Motor neuron (in vitro differentiated cells): Measurements from ENCODE around the gene NRIP2. TPM values are rescaled to one million over a fixed set of nuclear protein-coding genes. Genes with fewer than 3 reads are reported as not detected.
A peak's percentile ranks its signal among the peaks of the same experiment; 100 is the strongest.

Experiments used
- ATAC-seq, 8 experiments: fragments of 200-7000 bp; cut with Tn5 transposase; replicated peaks in 6 of 8; 2 replicates each; pipeline ENCODE4 v1.8.0; 2021; ENCODE audit warnings: mild to moderate bottlenecking in 8 of 8, moderate library complexity in 8 of 8
- H3K27ac ChIP-seq, 2 donors: fragments of 250-450 bp; sonication (Bioruptor Pico); 2 replicates each; pipeline ENCODE4 v1.9.0; 2021; ENCODE audit warnings: antibody characterized with exemption in 2 of 2, mild to moderate bottlenecking in 2 of 2, moderate library complexity in 1 of 2
- H3K4me1 ChIP-seq, 2 donors: fragments of 250-450 bp; sonication (Bioruptor Pico); replicated peaks in 1 of 2; 2 replicates each; pipeline ENCODE4 v1.6.1; 2021; ENCODE audit warnings: antibody characterized with exemption in 2 of 2, mild to moderate bottlenecking in 2 of 2, moderate library complexity in 1 of 2
- H3K4me3 ChIP-seq, 5 donors: fragments of 250-450 bp; sonication (Bioruptor Pico); 2 replicates each; pipeline ENCODE4 v1.9.0; 2021; ENCODE audit warnings: antibody characterized with exemption in 5 of 5, mild to moderate bottlenecking in 5 of 5, moderate library complexity in 4 of 5
- WGBS, 10 experiments: fragments of 450-650 bp; shearing (Covaris generic); methylation state at CpG; one replicate each; pipeline ENCODE4 v1.0.0; 2022; 5-methylcytosine and 5-hydroxymethylcytosine counted together
- in situ Hi-C, 9 experiments: fragments of 400-800 bp; cut with MboI; loops; one replicate each; pipeline ENCODE4 v1.15.0; 2021; ENCODE audit warnings: low sequenced_read_pairs in 9 of 9, low pct_unique_long_range_greater_than_20kb in 2 of 9; ENCODE audit not compliant: unreplicated experiment in 9 of 9
- total RNA-seq, 8 experiments: library from RNA; unstranded; fragments of 300-600 nt; gene quantifications; 2 replicates each; pipeline versions ENCODE4 v1.2.3 to v1.2.4, GENCODE V29; 2022

NRIP2 gene
- total RNA-seq, 8 experiments from 2014 or later = 1.00 to 4.1 (median 1.7) TPM

- Histone ChIP-seq H3K4me3 (no peak overlapping the region), H3K27ac (no peak overlapping the region), H3K4me1 (no peaks in the 10 kb centered on the region)
- in situ Hi-C loops = loop anchor here in 4 of 9 experiments (25.0 kb wide), 1 partner anchor 178 kb away; no protein-coding TSS in a partner anchor
- WGBS, 10 experiments = 60 to 90% (median 87%) methylated on average over 1 to 3 of the region's 12 CpGs; no CpG with 5 or more reads in 7 of the 10 experiments
- no peak for ATAC-seq
These were observed 24.1 kb upstream of the NRIP2 start for GRCh38 chr12:2858944-2859421.

DNA sequence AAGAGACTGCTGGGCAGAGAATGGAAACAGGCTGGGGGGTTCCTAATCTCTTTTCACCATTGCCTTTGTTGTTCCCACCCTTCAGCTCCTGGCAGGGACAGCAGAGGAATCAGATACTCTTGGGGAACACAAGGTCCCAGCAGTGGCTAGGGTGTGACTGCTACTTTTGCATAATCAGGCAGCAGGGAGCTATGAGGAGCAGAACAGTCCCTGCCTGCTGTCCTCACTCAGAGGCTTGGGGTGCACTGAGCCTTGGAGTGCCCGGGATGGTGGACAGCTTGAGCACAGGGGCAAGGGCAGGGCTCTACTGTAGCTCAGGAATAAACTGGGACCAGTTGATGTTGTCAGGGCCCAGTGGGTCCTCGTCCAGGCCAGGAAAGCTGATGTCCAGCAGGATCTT is 23.5 kb upstream of the NRIP2 start:
- WGBS, 10 experiments = 17 to 100% (median 100%) methylated on average over 1 of the region's 2 CpGs; no CpG with 5 or more reads in 7 of the 10 experiments
- H3K27ac ChIP-seq = no peak overlapping the region
- in situ Hi-C loops = loop anchor here in 4 of 9 experiments (25.0 kb wide), 1 partner anchor 179 kb away; no protein-coding TSS in a partner anchor
- H3K4me3 ChIP-seq = no peak overlapping the region
- peak in 2 of 8 experiments; percentile 82 to 88 for ATAC-seq
- no peaks in the 10 kb centered on the region for H3K4me1 ChIP-seq

DNA sequence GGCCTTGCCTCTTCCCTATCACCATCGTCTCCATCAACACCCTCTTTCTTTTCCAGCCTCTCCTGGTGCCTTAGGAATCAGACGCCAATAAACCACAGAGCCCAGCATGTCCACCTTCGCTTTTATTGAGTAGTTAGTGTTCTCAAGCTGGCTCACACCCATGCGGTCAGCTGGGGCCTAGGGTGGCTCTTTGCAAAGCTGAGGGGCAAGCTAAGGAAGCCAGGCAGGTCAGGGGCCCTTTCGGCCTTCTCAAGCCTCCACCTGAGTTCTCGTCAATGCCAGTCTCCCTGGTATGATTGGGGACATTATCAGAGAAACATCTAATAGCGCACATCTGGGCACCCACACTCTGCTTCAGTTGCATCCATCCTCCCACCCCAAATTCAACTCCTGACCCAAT is 22.7 kb upstream of the NRIP2 start:
- no peak for ATAC-seq
- in situ Hi-C loops = loop anchor here in 4 of 9 experiments (25.0 kb wide), 1 partner anchor 180 kb away; no protein-coding TSS in a partner anchor
- 68 to 100% (median 92%) methylated on average over 1 to 7 of the region's 7 CpGs; no CpG with 5 or more reads in 5 of the 10 experiments for WGBS, 10 experiments
- H3K4me3 ChIP-seq = no peak overlapping the region
- no peak overlapping the region for H3K27ac ChIP-seq
- no peaks in the 10 kb centered on the region for H3K4me1 ChIP-seq

DNA sequence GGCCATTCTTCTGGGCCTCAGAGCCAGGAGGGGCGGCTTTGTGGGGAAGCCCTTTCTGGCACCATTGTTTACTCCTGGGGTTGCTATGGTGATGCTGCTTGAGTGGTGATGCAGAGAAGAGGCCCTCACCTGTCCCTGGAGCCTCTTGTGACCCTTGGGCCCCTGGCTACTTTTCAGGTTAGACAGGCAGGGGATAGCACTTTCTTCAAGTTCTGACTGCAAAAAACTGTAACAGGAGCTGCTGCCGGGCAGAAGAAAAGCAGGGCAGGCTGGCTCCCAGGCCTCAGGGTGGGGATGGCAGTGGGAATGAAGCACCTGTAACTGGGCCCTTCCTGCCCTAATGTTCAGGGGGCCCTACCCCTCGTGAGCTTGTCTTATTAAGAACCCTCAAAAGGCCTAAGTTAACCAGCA is 22.2 kb upstream of the NRIP2 start, which contains the start of gene TEX52:
TEX52 (minus strand) TSS at position 19 of the 411 bp plus-strand sequence; CDS start at position 6, 13 bp downstream.
- in situ Hi-C loops = loop anchor here in 4 of 9 experiments (25.0 kb wide), 1 partner anchor 180 kb away; no protein-coding TSS in a partner anchor
- H3K4me1 ChIP-seq = no peaks in the 10 kb centered on the region
- 49 to 100% (median 75%) methylated on average over 1 to 3 of the region's 3 CpGs; no CpG with 5 or more reads in 3 of the 10 experiments for WGBS, 10 experiments
- no peak within 1 kb of the TSS for H3K27ac ChIP-seq
- no peak within 1 kb of the TSS for H3K4me3 ChIP-seq
- ATAC-seq = peak in 1 of 8 experiments; percentile 57

- ATAC-seq = no peak
- in situ Hi-C loops = loop anchor here in 4 of 9 experiments (25.0 kb wide), 1 partner anchor 181 kb away; no protein-coding TSS in a partner anchor
- Histone ChIP-seq H3K27ac (no peak overlapping the region), H3K4me1 (no peaks in the 10 kb centered on the region), H3K4me3 (no peak overlapping the region)
- WGBS, 10 experiments = 33 to 100% (median 83%) methylated on average over 1 to 2 of the region's 3 CpGs; no CpG with 5 or more reads in 3 of the 10 experiments
These were observed 21.2 kb upstream of the NRIP2 start for GRCh38 chr12:2856051-2856450.

DNA sequence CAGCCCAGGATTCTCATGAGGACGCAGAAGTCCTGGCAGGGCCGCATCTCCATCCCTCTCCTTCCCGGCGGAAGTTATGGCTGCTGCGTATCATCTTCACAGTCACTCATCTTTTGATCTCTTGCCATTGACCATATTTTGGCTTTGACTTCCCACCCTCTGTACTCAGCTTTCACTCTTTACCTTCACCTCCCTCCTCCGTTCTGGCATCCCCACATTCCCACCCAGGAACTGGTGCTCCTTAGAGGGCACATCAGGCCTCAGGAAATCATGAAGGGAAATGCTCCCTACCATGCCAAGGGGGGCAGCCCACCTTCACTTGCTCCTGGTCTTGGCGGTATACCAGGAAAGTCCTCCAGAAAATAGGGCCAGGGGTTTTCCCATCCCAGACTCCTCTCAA is 20.7 kb upstream of the NRIP2 start:
- 86 to 100% (median 100%) methylated on average over 1 of the region's 7 CpGs; no CpG with 5 or more reads in 6 of the 10 experiments for WGBS, 10 experiments
- in situ Hi-C loops = loop anchor here in 4 of 9 experiments (25.0 kb wide), 1 partner anchor 182 kb away; no protein-coding TSS in a partner anchor
- H3K4me3 ChIP-seq = no peak overlapping the region
- no peaks in the 10 kb centered on the region for H3K4me1 ChIP-seq
- H3K27ac ChIP-seq = no peak overlapping the region
- ATAC-seq = no peak

DNA sequence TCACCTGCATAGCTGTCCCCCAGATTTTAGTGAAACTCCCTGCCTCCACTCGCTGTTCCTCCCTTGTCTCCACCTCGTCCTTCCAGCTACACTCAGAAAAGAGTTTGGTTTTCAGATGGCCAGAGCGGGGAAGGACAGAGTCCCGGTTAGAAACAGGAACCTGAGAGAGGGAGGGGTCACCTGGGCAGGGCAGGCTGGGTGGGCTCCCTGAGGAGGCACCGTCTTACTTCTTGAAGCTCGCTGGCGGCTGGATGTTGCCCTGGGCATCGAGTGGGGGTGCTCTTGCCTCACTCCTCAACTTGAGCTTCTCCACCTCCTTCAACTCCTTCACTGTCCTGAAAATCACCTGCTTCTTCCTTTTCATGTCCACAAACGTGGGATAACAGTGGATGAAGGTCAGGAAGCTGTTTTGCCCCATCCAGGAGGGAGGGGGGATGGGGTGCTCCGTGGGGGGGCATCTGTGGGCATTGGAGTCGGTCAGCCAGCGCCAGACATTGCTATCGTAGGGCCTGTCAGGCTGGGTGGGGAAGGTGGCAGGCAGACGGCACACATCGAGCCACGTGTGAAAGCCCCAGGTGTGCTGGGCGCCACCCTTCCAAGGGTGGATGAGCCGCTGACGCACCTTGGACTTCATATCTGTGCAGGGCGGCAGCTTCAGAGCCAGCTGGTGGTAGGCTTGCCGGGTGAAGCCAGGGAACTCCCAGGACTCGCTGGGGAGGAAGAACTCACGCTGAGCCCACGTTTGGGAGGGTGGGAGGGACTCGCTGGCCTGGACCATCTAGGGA is 20.0 kb upstream of the NRIP2 start:
- in situ Hi-C loops = loop anchor here in 4 of 9 experiments (25.0 kb wide), 1 partner anchor 182 kb away; no protein-coding TSS in a partner anchor
- ATAC-seq = no peak
- no peak overlapping the region for H3K4me3 ChIP-seq
- 49 to 100% (median 90%) methylated on average over 1 to 5 of the region's 25 CpGs; no CpG with 5 or more reads in 5 of the 10 experiments for WGBS, 10 experiments
- H3K4me1 ChIP-seq = peaks cover 0 to 2% of the 10 kb centered on the region in 2 donors
- no peak overlapping the region for H3K27ac ChIP-seq

GRCh38 chr12:2853626-2854025 is 18.8 kb upstream of the NRIP2 start:
- Histone ChIP-seq H3K27ac (no peak overlapping the region), H3K4me3 (no peak overlapping the region), H3K4me1 (peaks cover 0 to 5% of the 10 kb centered on the region in 2 donors)
- peak; percentile 80 to 98 (median 89) for ATAC-seq
- WGBS, 10 experiments = 3 to 83% (median 37%) methylated on average over 1 to 7 of the region's 11 CpGs; no CpG with 5 or more reads in 3 of the 10 experiments
- in situ Hi-C loops = loop anchor here in 4 of 9 experiments (25.0 kb wide), 1 partner anchor 184 kb away; no protein-coding TSS in a partner anchor

GRCh38 chr12:2851931-2852330 is 17.1 kb upstream of the NRIP2 start:
- WGBS, 10 experiments = 60 to 100% (median 95%) methylated on average over 1 to 3 of the region's 3 CpGs; no CpG with 5 or more reads in 2 of the 10 experiments

GRCh38 chr12:2845280-2845679 is 10.4 kb upstream of the NRIP2 start:
- in situ Hi-C loops = loop anchor here in 1 of 9 experiments (25.0 kb wide), 1 partner anchor 192 kb away; no protein-coding TSS in a partner anchor
- Histone ChIP-seq H3K4me1 (peaks cover 7 to 9% of the 10 kb centered on the region in 2 donors), H3K27ac (no peak overlapping the region), H3K4me3 (no peak overlapping the region)
- peak in 4 of 8 experiments; percentile 14 to 58 (median 22) for ATAC-seq
- 17 to 43% (median 31%) methylated on average over 1 to 3 of the region's 6 CpGs; no CpG with 5 or more reads in 6 of the 10 experiments for WGBS, 10 experiments

More at GRCh38 chr12:2851931-2852330, 17.1 kb upstream of the NRIP2 start:
- no peak for ATAC-seq
- Histone ChIP-seq H3K4me1 (peaks cover 0 to 5% of the 10 kb centered on the region in 2 donors), H3K27ac (no peak overlapping the region), H3K4me3 (no peak overlapping the region)
- in situ Hi-C loops = loop anchor here in 4 of 9 experiments (25.0 kb wide), 1 partner anchor 185 kb away; no protein-coding TSS in a partner anchor

DNA sequence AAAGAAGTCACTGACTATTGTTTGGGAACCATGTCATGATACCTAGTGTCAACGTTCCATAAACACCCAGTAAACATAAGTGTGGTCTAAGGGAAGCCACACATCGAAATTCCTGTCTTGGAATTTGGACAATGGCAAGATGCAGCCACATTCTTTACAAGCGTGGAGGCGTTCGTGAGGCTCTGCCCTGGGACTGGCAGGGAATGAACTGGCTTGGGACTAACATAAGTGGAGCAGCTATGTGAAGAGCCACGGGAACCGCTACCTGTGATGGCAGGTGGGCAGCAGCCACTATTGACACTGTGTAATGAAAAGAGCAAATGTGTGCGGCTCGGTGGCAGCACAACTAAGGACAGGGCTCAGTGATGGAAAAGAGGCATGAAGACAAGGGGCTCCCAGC is 10.0 kb upstream of the NRIP2 start:
- Histone ChIP-seq H3K27ac (no peak overlapping the region), H3K4me3 (no peak overlapping the region), H3K4me1 (peaks cover 6 to 7% of the 10 kb centered on the region in 2 donors)
- in situ Hi-C loops = loop anchor here in 1 of 9 experiments (25.0 kb wide), 1 partner anchor 193 kb away; no protein-coding TSS in a partner anchor
- no peak for ATAC-seq
- WGBS, 10 experiments = 60 to 100% (median 84%) methylated on average over 1 to 7 of the region's 9 CpGs; no CpG with 5 or more reads in 2 of the 10 experiments

DNA sequence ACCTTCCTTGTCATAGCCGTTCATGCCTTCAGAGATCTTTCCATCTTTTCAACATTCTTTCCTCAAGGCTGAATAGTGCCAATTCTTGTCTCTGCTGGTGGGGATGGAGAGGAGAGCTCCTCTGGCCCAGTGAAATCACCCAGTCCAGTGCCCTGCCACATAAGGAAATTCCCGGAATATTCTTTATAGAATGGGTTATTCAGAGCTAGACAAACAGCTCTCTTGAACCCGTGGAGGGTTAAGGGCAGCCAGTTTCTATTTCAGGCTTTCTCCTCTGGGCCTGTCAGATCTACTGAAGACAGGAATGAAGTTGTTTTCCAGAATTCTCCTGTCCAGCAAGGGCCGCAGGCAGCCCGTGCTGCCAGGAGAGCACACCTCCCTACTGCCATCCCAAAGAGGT is 8.1 kb upstream of the NRIP2 start:
- in situ Hi-C loops = loop anchor here in 1 of 9 experiments (25.0 kb wide), 1 partner anchor 194 kb away; no protein-coding TSS in a partner anchor
- WGBS, 10 experiments = 63 to 100% (median 91%) methylated on average over 1 to 5 of the region's 5 CpGs; no CpG with 5 or more reads in 1 of the 10 experiments
- no peak for ATAC-seq
- Histone ChIP-seq H3K27ac (no peak overlapping the region), H3K4me3 (no peak overlapping the region), H3K4me1 (peaks cover 4 to 7% of the 10 kb centered on the region in 2 donors)
